ENCODE measurements around the gene KIAA1217. TPM values are rescaled to one million over a fixed set of nuclear protein-coding genes. Genes with fewer than 3 reads are reported as not detected.

Gene KIAA1217
- total RNA-seq, 1 experiment from 2014 or later, result 48.3 TPM

- Mint-ChIP-seq H3K36me3 (ENCODE audit: insufficient read depth, unreplicated experiment) (peaks cover 24% of the 10 kb centered on the region), H3K9me3 (ENCODE audit: unreplicated experiment) (no peaks in the 10 kb centered on the region), H3K27me3 (ENCODE audit: insufficient read depth, unreplicated experiment) (no peaks in the 10 kb centered on the region), H3K4me3 (ENCODE audit: unreplicated experiment) (no peak overlapping the region), H3K27ac (ENCODE audit: low read depth, unreplicated experiment) (no peak overlapping the region), H3K4me1 (ENCODE audit: insufficient read depth, unreplicated experiment) (peaks cover 19% of the 10 kb centered on the region)
- TF ChIP-seq CTCF (IDR thresholded peaks at IDR 0.05; ENCODE audit: unreplicated experiment), result no peak
- intact Hi-C loops (cut with micrococcal nuclease), result no loop called here
- ChIA-PET POLR2A (interaction anchor here (0.5 to 2.6 kb wide), 12 partner anchors 9 to 1084 kb away, joined by 3 to 14 read pairs (median 4); no protein-coding TSS in a partner anchor), CTCF (interaction anchor here (0.6 kb wide), 2 partner anchors 59 to 192 kb away, joined by 4 read pairs; no protein-coding TSS in a partner anchor)
- BruUV-seq (replicated peaks), result no TSS peak
- no peak for DNase-seq (ENCODE audit: unreplicated experiment)
These were observed 240.4 kb downstream of the KIAA1217 start for GRCh38 chr10:24449321-24449740.

GRCh38 chr10:24449769-24450310 lies 240.9 kb downstream of the KIAA1217 start:
- no TSS peak for BruUV-seq (replicated peaks)
- intact Hi-C loops (cut with micrococcal nuclease), result no loop called here
- TF ChIP-seq CTCF (IDR thresholded peaks at IDR 0.05; ENCODE audit: unreplicated experiment), result no peak
- Mint-ChIP-seq H3K27ac (ENCODE audit: low read depth, unreplicated experiment) (no peak overlapping the region), H3K4me3 (ENCODE audit: unreplicated experiment) (no peak overlapping the region), H3K4me1 (ENCODE audit: insufficient read depth, unreplicated experiment) (peaks cover 14% of the 10 kb centered on the region), H3K9me3 (ENCODE audit: unreplicated experiment) (no peaks in the 10 kb centered on the region), H3K36me3 (ENCODE audit: insufficient read depth, unreplicated experiment) (peaks cover 24% of the 10 kb centered on the region), H3K27me3 (ENCODE audit: insufficient read depth, unreplicated experiment) (no peaks in the 10 kb centered on the region)
- POLR2A ChIA-PET, result interaction anchor here (0.6 to 2.6 kb wide), 14 partner anchors 8 to 183 kb away, joined by 3 to 14 read pairs (median 4); no protein-coding TSS in a partner anchor
- no peak for DNase-seq (ENCODE audit: unreplicated experiment)
- CTCF ChIA-PET, result interaction anchor here (0.6 to 1.2 kb wide), 3 partner anchors 13 to 60 kb away, joined by 3 to 4 read pairs (median 3); no protein-coding TSS in a partner anchor

GRCh38 chr10:24451325-24451820 lies 242.4 kb downstream of the KIAA1217 start:
- ChIA-PET CTCF (interaction anchor here (0.6 to 1.2 kb wide), 4 partner anchors 10 to 215 kb away, joined by 3 read pairs; no protein-coding TSS in a partner anchor), POLR2A (interaction anchor here (1.6 to 2.6 kb wide), 3 partner anchors 10 to 40 kb away, joined by 3 to 10 read pairs (median 6); no protein-coding TSS in a partner anchor)
- DNase-seq (ENCODE audit: unreplicated experiment), result no peak
- Mint-ChIP-seq H3K4me1 (ENCODE audit: insufficient read depth, unreplicated experiment) (peaks cover 19% of the 10 kb centered on the region), H3K36me3 (ENCODE audit: insufficient read depth, unreplicated experiment) (peaks cover 30% of the 10 kb centered on the region), H3K4me3 (ENCODE audit: unreplicated experiment) (no peak overlapping the region), H3K27ac (ENCODE audit: low read depth, unreplicated experiment) (no peak overlapping the region), H3K9me3 (ENCODE audit: unreplicated experiment) (no peaks in the 10 kb centered on the region), H3K27me3 (ENCODE audit: insufficient read depth, unreplicated experiment) (no peaks in the 10 kb centered on the region)
- intact Hi-C loops (cut with micrococcal nuclease), result no loop called here
- TF ChIP-seq CTCF (IDR thresholded peaks at IDR 0.05; ENCODE audit: unreplicated experiment), result no peak
- no TSS peak for BruUV-seq (replicated peaks)

GRCh38 chr10:24452030-24452429 lies 243.1 kb downstream of the KIAA1217 start:
- DNase-seq (ENCODE audit: unreplicated experiment), result no peak
- no TSS peak for BruUV-seq (replicated peaks)
- Mint-ChIP-seq H3K4me3 (ENCODE audit: unreplicated experiment) (no peak overlapping the region), H3K27ac (ENCODE audit: low read depth, unreplicated experiment) (no peak overlapping the region), H3K9me3 (ENCODE audit: unreplicated experiment) (no peaks in the 10 kb centered on the region), H3K27me3 (ENCODE audit: insufficient read depth, unreplicated experiment) (no peaks in the 10 kb centered on the region), H3K4me1 (ENCODE audit: insufficient read depth, unreplicated experiment) (peaks cover 14% of the 10 kb centered on the region), H3K36me3 (ENCODE audit: insufficient read depth, unreplicated experiment) (peaks cover 33% of the 10 kb centered on the region)
- ChIA-PET CTCF (interaction anchor here (0.6 kb wide), 2 partner anchors 15 to 216 kb away, joined by 3 to 4 read pairs; no protein-coding TSS in a partner anchor), POLR2A (no interaction called here)
- no peak for TF ChIP-seq CTCF (IDR thresholded peaks at IDR 0.05; ENCODE audit: unreplicated experiment)
- intact Hi-C loops (cut with micrococcal nuclease), result no loop called here
